K562 (cell line): ENCODE measurements around the gene CRLF1. TPM values are rescaled to one million over a fixed set of nuclear protein-coding genes. Genes with fewer than 3 reads are reported as not detected.

Experiments used
- ARNT ChIP-seq, 2 experiments: fragments of 450-650 bp; IDR thresholded peaks; 2 replicates each; pipeline ENCODE4 v1.6.1; 2016; ENCODE audit warnings: mild to moderate bottlenecking in 1 of 2
- polyA plus RNA-seq, 8 experiments: library from polyadenylated mRNA; depleted of rRNA in 4 of 8; stranded (reverse) in 5 of 8; unstranded in 3 of 8; fragments of >200 nt; fragmentation: Nextera tagmentation in 2 of 8; fragmentation: Illumina TruSeq in 1 of 8; extraction: Ambion mirVana in 2 of 8; extraction: Trizol in 1 of 8; gene quantifications; 2 replicates each; pipeline versions ENCODE4 v1.2.1 to v1.2.3, GENCODE V29; 2011 to 2014; ENCODE audit warnings: inconsistent platforms in 1 of 8, missing spikeins in 1 of 8
- total RNA-seq, 7 experiments: library from RNA; depleted of rRNA in 6 of 7; stranded (reverse); fragments of >200 nt in 6 of 7; fragmentation: Illumina TruSeq in 2 of 7; extraction: Trizol in 2 of 7; gene quantifications; 2 replicates each; pipeline versions ENCODE4 v1.2.1 to v1.2.3, GENCODE V29; 2011 to 2021; ENCODE audit warnings: low replicate concordance in 1 of 7
- TF ChIP-seq, protein P1 (sequence below), 2 experiments: fragments of 450-650 bp in 1 of 2; sonication (generic) in 1 of 2; formaldehyde crosslinking in 1 of 2; IDR thresholded peaks; 2 replicates each; pipeline versions ENCODE4 v1.7.1 to v1.9.0; 2016 to 2022; ENCODE audit warnings: inconsistent platforms in 1 of 2, mild to moderate bottlenecking in 1 of 2, missing genetic modification reagents in 1 of 2

CRLF1 gene
- total and polyA plus RNA-seq, 9 of the 15 experiments (the other 6 are each of a cell fraction or from before 2014, with no cell fraction given): 0.85 to 3.6 (median 1.7) TPM

DNA sequence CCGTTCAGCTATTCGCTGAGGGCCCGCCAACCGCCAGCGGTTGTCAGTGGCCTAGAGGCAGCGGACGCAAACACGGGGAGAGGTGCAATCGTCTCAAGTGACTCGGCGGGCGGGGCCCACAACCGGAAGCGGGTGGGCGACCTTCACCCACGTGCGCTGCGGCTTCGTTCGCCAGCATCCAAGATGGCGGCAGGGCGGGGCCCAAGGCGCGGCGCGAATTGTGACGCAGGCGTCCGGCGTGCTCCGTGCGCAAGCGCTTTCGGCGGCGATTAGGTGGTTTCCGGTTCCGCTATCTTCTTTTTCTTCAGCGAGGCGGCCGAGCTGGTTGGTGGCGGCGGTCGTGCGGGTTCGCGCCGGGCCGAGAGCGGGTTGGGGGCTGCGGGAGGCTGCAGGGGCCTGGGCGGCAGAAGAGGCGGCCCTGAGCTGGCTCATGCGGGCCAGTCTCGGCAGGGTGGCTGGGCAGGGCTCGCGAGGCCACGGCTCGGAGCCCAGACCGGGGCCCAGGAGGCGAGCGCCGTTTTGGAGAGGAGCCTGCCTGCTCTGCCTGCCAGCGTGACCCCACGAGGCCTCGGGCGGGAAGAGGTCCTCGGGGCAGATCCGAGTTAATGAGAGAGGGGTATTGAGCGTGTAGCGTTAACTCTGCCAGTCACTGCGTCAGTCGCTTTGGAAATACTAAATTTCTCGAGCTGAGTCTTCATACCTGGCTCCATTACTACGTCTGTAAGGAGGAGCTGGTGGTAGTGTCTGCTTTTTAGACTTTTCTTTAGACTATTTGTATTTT is 34.8 kb downstream of the CRLF1 start, which contains the start of gene UBA52 (continued):
- TF ChIP-seq, protein P1, sequence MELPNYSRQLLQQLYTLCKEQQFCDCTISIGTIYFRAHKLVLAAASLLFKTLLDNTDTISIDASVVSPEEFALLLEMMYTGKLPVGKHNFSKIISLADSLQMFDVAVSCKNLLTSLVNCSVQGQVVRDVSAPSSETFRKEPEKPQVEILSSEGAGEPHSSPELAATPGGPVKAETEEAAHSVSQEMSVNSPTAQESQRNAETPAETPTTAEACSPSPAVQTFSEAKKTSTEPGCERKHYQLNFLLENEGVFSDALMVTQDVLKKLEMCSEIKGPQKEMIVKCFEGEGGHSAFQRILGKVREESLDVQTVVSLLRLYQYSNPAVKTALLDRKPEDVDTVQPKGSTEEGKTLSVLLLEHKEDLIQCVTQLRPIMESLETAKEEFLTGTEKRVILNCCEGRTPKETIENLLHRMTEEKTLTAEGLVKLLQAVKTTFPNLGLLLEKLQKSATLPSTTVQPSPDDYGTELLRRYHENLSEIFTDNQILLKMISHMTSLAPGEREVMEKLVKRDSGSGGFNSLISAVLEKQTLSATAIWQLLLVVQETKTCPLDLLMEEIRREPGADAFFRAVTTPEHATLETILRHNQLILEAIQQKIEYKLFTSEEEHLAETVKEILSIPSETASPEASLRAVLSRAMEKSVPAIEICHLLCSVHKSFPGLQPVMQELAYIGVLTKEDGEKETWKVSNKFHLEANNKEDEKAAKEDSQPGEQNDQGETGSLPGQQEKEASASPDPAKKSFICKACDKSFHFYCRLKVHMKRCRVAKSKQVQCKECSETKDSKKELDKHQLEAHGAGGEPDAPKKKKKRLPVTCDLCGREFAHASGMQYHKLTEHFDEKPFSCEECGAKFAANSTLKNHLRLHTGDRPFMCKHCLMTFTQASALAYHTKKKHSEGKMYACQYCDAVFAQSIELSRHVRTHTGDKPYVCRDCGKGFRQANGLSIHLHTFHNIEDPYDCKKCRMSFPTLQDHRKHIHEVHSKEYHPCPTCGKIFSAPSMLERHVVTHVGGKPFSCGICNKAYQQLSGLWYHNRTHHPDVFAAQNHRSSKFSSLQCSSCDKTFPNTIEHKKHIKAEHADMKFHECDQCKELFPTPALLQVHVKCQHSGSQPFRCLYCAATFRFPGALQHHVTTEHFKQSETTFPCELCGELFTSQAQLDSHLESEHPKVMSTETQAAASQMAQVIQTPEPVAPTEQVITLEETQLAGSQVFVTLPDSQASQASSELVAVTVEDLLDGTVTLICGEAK (IDR thresholded peaks at IDR 0.05): peak; percentile 92
- TF ChIP-seq, protein P1 (CRISPR knock-in tag; IDR thresholded peaks at IDR 0.05): no peak
- TF ChIP-seq ARNT (IDR thresholded peaks at IDR 0.05): no peak
- TF ChIP-seq, all 486 proteins: peak for 160
